Uterus (tissue), 2 donors: ENCODE measurements around the gene HSPA14.

ENCODE experiments used
- POLR2A ChIP-seq, 2 donors: fragments of 450-650 bp; IDR thresholded peaks; one replicate each; pipeline ENCODE4 v1.6.1; 2016; ENCODE audit warnings: antibody characterized with exemption in 2 of 2, mild to moderate bottlenecking in 1 of 2, moderate library complexity in 1 of 2
- TF ChIP-seq, protein P1 (sequence below), 4 experiments: fragments of 200-600 bp in 2 of 4; fragments of 450-650 bp in 2 of 4; sonication (generic) in 2 of 4; IDR thresholded peaks; one replicate each; pipeline ENCODE4 v1.5.1; 2016 to 2019; ENCODE audit warnings: antibody characterized with exemption in 4 of 4, mild to moderate bottlenecking in 2 of 4, moderate library complexity in 1 of 4

DNA sequence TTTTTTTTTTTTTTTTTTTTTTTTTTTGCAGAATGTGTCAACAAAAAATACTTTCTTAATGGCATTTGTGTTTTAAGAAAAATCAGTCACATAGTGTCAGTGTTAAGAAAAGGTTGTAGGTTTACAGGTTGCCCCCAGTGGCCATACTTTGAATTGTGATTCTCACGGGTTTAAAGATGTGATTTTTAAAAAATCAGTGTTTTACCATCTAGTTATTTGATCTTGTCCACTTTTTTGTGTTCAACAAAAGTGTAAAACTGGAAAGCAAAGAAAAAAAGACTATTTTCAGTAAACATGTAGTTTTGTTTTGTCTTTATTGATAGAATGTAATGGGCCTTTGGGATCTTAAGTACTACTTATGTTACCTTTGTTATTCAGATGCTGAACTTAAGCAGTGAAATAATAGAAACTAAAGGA is 66.2 kb downstream of the HSPA14 start:
- TF ChIP-seq, protein P1, sequence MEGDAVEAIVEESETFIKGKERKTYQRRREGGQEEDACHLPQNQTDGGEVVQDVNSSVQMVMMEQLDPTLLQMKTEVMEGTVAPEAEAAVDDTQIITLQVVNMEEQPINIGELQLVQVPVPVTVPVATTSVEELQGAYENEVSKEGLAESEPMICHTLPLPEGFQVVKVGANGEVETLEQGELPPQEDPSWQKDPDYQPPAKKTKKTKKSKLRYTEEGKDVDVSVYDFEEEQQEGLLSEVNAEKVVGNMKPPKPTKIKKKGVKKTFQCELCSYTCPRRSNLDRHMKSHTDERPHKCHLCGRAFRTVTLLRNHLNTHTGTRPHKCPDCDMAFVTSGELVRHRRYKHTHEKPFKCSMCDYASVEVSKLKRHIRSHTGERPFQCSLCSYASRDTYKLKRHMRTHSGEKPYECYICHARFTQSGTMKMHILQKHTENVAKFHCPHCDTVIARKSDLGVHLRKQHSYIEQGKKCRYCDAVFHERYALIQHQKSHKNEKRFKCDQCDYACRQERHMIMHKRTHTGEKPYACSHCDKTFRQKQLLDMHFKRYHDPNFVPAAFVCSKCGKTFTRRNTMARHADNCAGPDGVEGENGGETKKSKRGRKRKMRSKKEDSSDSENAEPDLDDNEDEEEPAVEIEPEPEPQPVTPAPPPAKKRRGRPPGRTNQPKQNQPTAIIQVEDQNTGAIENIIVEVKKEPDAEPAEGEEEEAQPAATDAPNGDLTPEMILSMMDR (IDR thresholded peaks at IDR 0.05): peak; percentile 8 to 39 (median 32)
- no peak for TF ChIP-seq POLR2A (IDR thresholded peaks at IDR 0.05)
